WTC11 (cell line): ENCODE measurements around the gene ERICH3. TPM values are rescaled to one million over a fixed set of nuclear protein-coding genes. Genes with fewer than 3 reads are reported as not detected.

ENCODE experiments used
- ATAC-seq: fragments of 200-7000 bp; cut with Tn5 transposase; 2 replicates; pipeline ENCODE4 v1.10.0; 2021; ENCODE audit warnings: mild to moderate bottlenecking, moderate library complexity
- CTCF ChIA-PET: fragments of 300-600 bp; sonication (Branson Sonifier 250); formaldehyde crosslinking; loops from one replicate; lab custom pipeline; 2021; ENCODE audit warnings: antibody characterized with exemption; lab: Charles Lee
- POLR2A ChIA-PET: fragments of 350-600 bp; sonication (Branson Sonifier 250); formaldehyde crosslinking; loops from one replicate; lab custom pipeline; 2021; ENCODE audit warnings: antibody characterized with exemption; lab: Charles Lee
- DNase-seq: peaks from one replicate; pipeline ENCODE4 v3.0.0; 2021; ENCODE audit warnings: low spot score
- H3K27ac Mint-ChIP-seq: 2 replicates; pipeline ENCODE4 v1.8.0; 2021; ENCODE audit warnings: mixed read lengths
- H3K27me3 Mint-ChIP-seq: 2 replicates; pipeline ENCODE4 v1.8.0; 2021; ENCODE audit warnings: low read depth, mild to moderate bottlenecking, moderate library complexity, mixed read lengths
- H3K36me3 Mint-ChIP-seq: 2 replicates; pipeline ENCODE4 v1.8.0; 2021; ENCODE audit warnings: mixed read lengths
- H3K4me1 Mint-ChIP-seq: 2 replicates; pipeline ENCODE4 v1.8.0; 2022; ENCODE audit warnings: mixed read lengths
- H3K4me3 Mint-ChIP-seq: 2 replicates; pipeline ENCODE4 v1.8.0; 2021; ENCODE audit warnings: mild to moderate bottlenecking, moderate library complexity, mixed read lengths
- H3K9me3 Mint-ChIP-seq: 2 replicates; pipeline ENCODE4 v1.8.0; 2021; ENCODE audit warnings: mixed read lengths
- ATF2 ChIP-seq: sonication (generic); formaldehyde crosslinking; IDR thresholded peaks from 2 replicates; pipeline ENCODE4 v1.8.1; 2022; ENCODE audit warnings: low read depth, missing genetic modification reagents, borderline replicate concordance
- ATF3 ChIP-seq: sonication (generic); formaldehyde crosslinking; conservative IDR thresholded peaks from 2 replicates; pipeline ENCODE4 v1.8.1; 2022; ENCODE audit warnings: mild to moderate bottlenecking, missing genetic modification reagents
- ATF6 ChIP-seq: sonication (generic); formaldehyde crosslinking; IDR thresholded peaks from 2 replicates; pipeline ENCODE4 v1.8.1; 2023; ENCODE audit warnings: mild to moderate bottlenecking, missing genetic modification reagents
- CREB1 ChIP-seq: sonication (generic); formaldehyde crosslinking; IDR thresholded peaks from 2 replicates; pipeline ENCODE4 v1.8.0; 2023; ENCODE audit warnings: mild to moderate bottlenecking, missing genetic modification reagents
- E2F4 ChIP-seq: sonication (generic); formaldehyde crosslinking; IDR thresholded peaks from 2 replicates; pipeline ENCODE4 v1.8.1; 2022; ENCODE audit warnings: low read depth, mild to moderate bottlenecking, moderate library complexity, missing genetic modification reagents, borderline replicate concordance
- EMX1 ChIP-seq: fragments of 250-450 bp; sonication (Bioruptor Pico); IDR thresholded peaks from 2 replicates; pipeline ENCODE4 v1.8.0; 2021; ENCODE audit warnings: mild to moderate bottlenecking
- FOXP1 ChIP-seq: sonication (generic); formaldehyde crosslinking; IDR thresholded peaks from 2 replicates; pipeline ENCODE4 v1.8.0; 2022; ENCODE audit warnings: missing genetic modification reagents, mild to moderate bottlenecking, moderate library complexity, borderline replicate concordance
- GTF2I ChIP-seq: fragments of 250-450 bp; sonication (Bioruptor Pico); conservative IDR thresholded peaks from 2 replicates; pipeline ENCODE4 v1.4.0; 2021; ENCODE audit warnings: mild to moderate bottlenecking
- JAZF1 ChIP-seq: fragments of 250-450 bp; sonication (Bioruptor Pico); IDR thresholded peaks from 2 replicates; pipeline ENCODE4 v1.9.0; 2021; ENCODE audit warnings: moderate library complexity, mild to moderate bottlenecking, inconsistent platforms
- JUN ChIP-seq: sonication (generic); formaldehyde crosslinking; IDR thresholded peaks from 2 replicates; pipeline ENCODE4 v1.8.0; 2023; ENCODE audit warnings: mild to moderate bottlenecking, missing genetic modification reagents
- OVOL2 ChIP-seq: fragments of 250-450 bp; sonication (Bioruptor Pico); IDR thresholded peaks from 2 replicates; pipeline ENCODE4 v1.9.0; 2021; ENCODE audit warnings: mild to moderate bottlenecking, borderline replicate concordance
- PRRX2 ChIP-seq: fragments of 250-450 bp; sonication (Bioruptor Pico); IDR thresholded peaks from 2 replicates; pipeline ENCODE4 v1.8.0; 2021; ENCODE audit warnings: mild to moderate bottlenecking
- ZBTB21 ChIP-seq: sonication (generic); formaldehyde crosslinking; IDR thresholded peaks from 2 replicates; pipeline ENCODE4 v1.8.1; 2023; ENCODE audit warnings: mild to moderate bottlenecking, missing genetic modification reagents, borderline replicate concordance
- ZNF317 ChIP-seq: sonication (generic); formaldehyde crosslinking; IDR thresholded peaks from 2 replicates; pipeline ENCODE4 v1.8.1; 2023; ENCODE audit warnings: low read depth, mild to moderate bottlenecking, moderate library complexity, missing genetic modification reagents, borderline replicate concordance
- total RNA-seq: library from RNA; stranded (reverse); gene quantifications from 3 replicates; pipeline ENCODE4 v1.2.3, GENCODE V29; 2021
- TF ChIP-seq, protein P1 (sequence below): sonication (generic); formaldehyde crosslinking; IDR thresholded peaks from 2 replicates; pipeline ENCODE4 v1.8.0; 2022; ENCODE audit warnings: mild to moderate bottlenecking, missing genetic modification reagents
- TF ChIP-seq, protein P2 (sequence below): fragments of 250-450 bp; sonication (Bioruptor Pico); IDR thresholded peaks from 2 replicates; pipeline ENCODE4 v1.9.0; 2021; ENCODE audit warnings: mild to moderate bottlenecking, borderline replicate concordance
- TF ChIP-seq, protein P3 (sequence below): sonication (generic); formaldehyde crosslinking; IDR thresholded peaks from 2 replicates; pipeline ENCODE4 v1.8.0; 2023; ENCODE audit warnings: mild to moderate bottlenecking, missing genetic modification reagents

Gene ERICH3
- total RNA-seq, 1 experiment from 2014 or later = 0.07 TPM

DNA sequence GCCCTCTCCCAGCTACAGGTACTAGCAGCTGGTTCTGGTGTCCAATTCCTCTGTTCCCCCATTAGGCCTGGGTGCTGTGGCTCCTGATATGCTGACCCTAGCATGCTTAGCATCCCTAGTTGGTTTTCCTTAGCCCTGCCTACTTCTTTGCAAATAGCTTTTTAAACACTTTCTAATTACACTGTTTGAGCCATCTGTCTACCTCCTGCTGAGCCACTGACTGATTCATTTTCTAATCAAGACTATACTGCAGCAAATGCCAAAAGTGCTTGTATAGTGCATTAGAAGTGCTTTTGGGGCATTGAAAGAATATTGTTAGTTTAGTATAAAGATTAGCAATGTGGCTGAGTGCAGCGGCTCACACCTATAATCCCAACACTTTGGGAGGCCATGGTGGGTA lies 36.3 kb downstream of the ERICH3 start:
- CTCF ChIA-PET = no interaction called here
- no peaks in the 10 kb centered on the region for H3K36me3 Mint-ChIP-seq
- peak; percentile 83 for ATAC-seq

More for the DNA sequence above, 36.3 kb downstream of the ERICH3 start:
- H3K27ac Mint-ChIP-seq = no peak overlapping the region
- TF ChIP-seq FOXP1 (CRISPR knock-in tag) = no peak
- no peak for TF ChIP-seq EMX1 (CRISPR knock-in tag)
- TF ChIP-seq, protein P1, sequence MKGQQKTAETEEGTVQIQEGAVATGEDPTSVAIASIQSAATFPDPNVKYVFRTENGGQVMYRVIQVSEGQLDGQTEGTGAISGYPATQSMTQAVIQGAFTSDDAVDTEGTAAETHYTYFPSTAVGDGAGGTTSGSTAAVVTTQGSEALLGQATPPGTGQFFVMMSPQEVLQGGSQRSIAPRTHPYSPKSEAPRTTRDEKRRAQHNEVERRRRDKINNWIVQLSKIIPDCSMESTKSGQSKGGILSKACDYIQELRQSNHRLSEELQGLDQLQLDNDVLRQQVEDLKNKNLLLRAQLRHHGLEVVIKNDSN (CRISPR knock-in tag) = no peak
- TF ChIP-seq E2F4 (CRISPR knock-in tag) = no peak
- TF ChIP-seq PRRX2 (CRISPR knock-in tag) = no peak
- no peak for TF ChIP-seq GTF2I (CRISPR knock-in tag)
- no peak for TF ChIP-seq ZNF317
- TF ChIP-seq, protein P2, sequence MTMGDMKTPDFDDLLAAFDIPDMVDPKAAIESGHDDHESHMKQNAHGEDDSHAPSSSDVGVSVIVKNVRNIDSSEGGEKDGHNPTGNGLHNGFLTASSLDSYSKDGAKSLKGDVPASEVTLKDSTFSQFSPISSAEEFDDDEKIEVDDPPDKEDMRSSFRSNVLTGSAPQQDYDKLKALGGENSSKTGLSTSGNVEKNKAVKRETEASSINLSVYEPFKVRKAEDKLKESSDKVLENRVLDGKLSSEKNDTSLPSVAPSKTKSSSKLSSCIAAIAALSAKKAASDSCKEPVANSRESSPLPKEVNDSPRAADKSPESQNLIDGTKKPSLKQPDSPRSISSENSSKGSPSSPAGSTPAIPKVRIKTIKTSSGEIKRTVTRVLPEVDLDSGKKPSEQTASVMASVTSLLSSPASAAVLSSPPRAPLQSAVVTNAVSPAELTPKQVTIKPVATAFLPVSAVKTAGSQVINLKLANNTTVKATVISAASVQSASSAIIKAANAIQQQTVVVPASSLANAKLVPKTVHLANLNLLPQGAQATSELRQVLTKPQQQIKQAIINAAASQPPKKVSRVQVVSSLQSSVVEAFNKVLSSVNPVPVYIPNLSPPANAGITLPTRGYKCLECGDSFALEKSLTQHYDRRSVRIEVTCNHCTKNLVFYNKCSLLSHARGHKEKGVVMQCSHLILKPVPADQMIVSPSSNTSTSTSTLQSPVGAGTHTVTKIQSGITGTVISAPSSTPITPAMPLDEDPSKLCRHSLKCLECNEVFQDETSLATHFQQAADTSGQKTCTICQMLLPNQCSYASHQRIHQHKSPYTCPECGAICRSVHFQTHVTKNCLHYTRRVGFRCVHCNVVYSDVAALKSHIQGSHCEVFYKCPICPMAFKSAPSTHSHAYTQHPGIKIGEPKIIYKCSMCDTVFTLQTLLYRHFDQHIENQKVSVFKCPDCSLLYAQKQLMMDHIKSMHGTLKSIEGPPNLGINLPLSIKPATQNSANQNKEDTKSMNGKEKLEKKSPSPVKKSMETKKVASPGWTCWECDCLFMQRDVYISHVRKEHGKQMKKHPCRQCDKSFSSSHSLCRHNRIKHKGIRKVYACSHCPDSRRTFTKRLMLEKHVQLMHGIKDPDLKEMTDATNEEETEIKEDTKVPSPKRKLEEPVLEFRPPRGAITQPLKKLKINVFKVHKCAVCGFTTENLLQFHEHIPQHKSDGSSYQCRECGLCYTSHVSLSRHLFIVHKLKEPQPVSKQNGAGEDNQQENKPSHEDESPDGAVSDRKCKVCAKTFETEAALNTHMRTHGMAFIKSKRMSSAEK (CRISPR knock-in tag) = no peak
- TF ChIP-seq JUN (CRISPR knock-in tag) = no peak
- no peak for TF ChIP-seq ATF2 (CRISPR knock-in tag)
- no peak for TF ChIP-seq JAZF1 (CRISPR knock-in tag)
- TF ChIP-seq, protein P3, sequence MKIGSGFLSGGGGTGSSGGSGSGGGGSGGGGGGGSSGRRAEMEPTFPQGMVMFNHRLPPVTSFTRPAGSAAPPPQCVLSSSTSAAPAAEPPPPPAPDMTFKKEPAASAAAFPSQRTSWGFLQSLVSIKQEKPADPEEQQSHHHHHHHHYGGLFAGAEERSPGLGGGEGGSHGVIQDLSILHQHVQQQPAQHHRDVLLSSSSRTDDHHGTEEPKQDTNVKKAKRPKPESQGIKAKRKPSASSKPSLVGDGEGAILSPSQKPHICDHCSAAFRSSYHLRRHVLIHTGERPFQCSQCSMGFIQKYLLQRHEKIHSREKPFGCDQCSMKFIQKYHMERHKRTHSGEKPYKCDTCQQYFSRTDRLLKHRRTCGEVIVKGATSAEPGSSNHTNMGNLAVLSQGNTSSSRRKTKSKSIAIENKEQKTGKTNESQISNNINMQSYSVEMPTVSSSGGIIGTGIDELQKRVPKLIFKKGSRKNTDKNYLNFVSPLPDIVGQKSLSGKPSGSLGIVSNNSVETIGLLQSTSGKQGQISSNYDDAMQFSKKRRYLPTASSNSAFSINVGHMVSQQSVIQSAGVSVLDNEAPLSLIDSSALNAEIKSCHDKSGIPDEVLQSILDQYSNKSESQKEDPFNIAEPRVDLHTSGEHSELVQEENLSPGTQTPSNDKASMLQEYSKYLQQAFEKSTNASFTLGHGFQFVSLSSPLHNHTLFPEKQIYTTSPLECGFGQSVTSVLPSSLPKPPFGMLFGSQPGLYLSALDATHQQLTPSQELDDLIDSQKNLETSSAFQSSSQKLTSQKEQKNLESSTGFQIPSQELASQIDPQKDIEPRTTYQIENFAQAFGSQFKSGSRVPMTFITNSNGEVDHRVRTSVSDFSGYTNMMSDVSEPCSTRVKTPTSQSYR (CRISPR knock-in tag) = no peak
- TF ChIP-seq OVOL2 (CRISPR knock-in tag) = no peak
- TF ChIP-seq CREB1 (CRISPR knock-in tag) = no peak
- no peak for TF ChIP-seq ATF6 (CRISPR knock-in tag)
- TF ChIP-seq ZBTB21 (CRISPR knock-in tag) = no peak
- no peak for TF ChIP-seq ATF3 (CRISPR knock-in tag)
- TF ChIP-seq, all 79 proteins: peak for 0
- POLR2A ChIA-PET = no interaction called here
- no peak overlapping the region for H3K4me3 Mint-ChIP-seq
- H3K4me1 Mint-ChIP-seq = peaks cover 22% of the 10 kb centered on the region
- no peaks in the 10 kb centered on the region for H3K9me3 Mint-ChIP-seq
- H3K27me3 Mint-ChIP-seq = no peaks in the 10 kb centered on the region
- no peak for DNase-seq
